Left colon (tissue), 2 donors: ENCODE data around the gene FOXL3. TPM values are rescaled to one million over a fixed set of nuclear protein-coding genes. Genes with fewer than 3 reads are reported as not detected.
"Not testable (repeated sequence)": the region's sequence is repeated elsewhere in the genome, so short reads cannot be mapped to it uniquely, and the experiment has no call there.

Experiments used
- ATAC-seq: fragments of 200-7000 bp; cut with Tn5 transposase; one replicate; pipeline ENCODE4 v1.9.1; 2020; ENCODE audit warnings: mild to moderate bottlenecking, moderate library complexity
- DNase-seq, 2 donors: peaks; one replicate each; pipeline ENCODE4 v3.0.0-alpha.2; 2020
- intact Hi-C, 2 donors: fragments of 100-400 bp; cut with DNase I in 1 of 2; cut with micrococcal nuclease in 1 of 2; formaldehyde crosslinking; loops; one replicate each; pipeline versions ENCODE4 v1.11.2 to v1.14.0; 2022; cut with DNase I, micrococcal nuclease
- long read RNA-seq: library from polyadenylated mRNA; unstranded; transcript quantifications from one replicate; pipeline ENCODE4 v2.0.0, GENCODE V29; 2021
- total RNA-seq, 2 donors: library from RNA; stranded (reverse); fragmentation: NEBNext Ultra II Directional; extraction: Animal tissue kit (Norgen Biotek cat#: 25700); gene quantifications; one replicate each; pipeline ENCODE4 v1.2.1, GENCODE V29; 2021
- donor health status: DM: no; HTN: no; CAD: no.
- donor health status: DM: yes; HTN: yes; CAD: no.

The FOXL3 gene
- under 1 TPM in 1 of 2 donors, not detected in 1; 0.92 TPM for total RNA-seq
- long read RNA-seq = 0 reads

DNA sequence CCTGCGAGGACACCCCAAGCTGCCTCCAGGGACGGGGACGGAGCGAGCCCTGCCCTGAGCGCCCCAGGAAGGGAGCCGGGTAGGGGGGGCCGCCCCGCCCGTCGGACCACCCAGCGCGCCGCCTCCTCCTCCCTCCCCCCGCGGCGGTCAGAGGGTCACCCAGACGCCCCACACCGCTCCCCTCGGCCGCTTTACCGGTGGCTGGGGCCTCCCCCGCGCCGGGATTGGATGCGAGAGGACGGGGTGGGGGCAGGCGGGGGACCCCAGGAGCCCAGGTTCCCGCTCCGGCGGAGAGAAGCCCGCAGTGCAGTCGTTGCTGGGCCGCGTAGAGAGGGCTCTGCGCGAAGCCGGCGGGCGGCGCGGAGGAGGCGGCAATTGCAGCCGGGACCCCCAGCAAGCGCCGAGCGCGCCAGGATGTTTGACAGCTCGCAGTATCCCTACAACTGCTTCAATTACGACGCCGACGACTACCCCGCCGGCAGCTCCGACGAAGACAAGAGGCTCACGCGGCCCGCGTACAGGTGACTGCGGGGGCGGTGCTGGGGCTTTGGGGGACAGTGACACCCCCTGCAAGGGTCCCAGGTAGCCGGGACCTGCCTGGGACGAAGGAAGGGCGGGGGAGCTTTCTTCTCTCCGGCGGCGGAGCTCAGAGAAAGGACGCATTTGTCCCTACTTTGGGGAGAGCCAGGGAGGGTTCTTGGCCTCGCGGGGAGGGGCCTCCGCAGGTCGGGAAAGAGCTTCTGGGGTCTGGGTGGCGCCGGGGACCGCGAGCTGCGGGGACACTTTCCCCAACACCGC is at the start of gene FOXL3:
FOXL3 (plus strand) TSS at position 415 of the 798 bp plus-strand sequence; CDS start at position 415, 0 bp downstream.
- intact Hi-C loops = no loop called here
- ATAC-seq (no peak), DNase-seq (peak in 1 of 2 donors; percentile 21)

GRCh38 chr7:240887-241421 is 49.0 kb upstream of the FOXL3 start:
- ATAC-seq (peak; percentile 14), DNase-seq (no peak)
- intact Hi-C loops = no loop called here

DNA sequence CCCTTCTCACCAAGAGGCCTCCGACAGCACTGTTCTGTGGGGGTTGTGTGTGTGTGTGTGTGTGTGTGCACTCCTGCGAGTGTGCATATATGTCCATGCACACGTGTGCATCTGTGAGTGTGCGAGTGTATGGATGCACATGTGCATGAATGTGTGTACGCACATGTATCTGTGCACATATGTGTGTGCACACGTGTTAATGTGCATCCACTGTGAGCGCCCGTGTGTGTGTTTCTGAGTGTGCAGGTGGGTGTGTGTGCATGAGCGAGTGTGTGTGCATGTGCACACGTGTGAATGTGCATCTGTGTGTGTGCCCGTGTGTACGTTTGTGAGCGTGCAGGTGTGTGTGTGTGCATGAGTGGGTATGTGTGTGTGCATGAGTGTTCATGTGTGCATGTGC is 48.5 kb upstream of the FOXL3 start:
- intact Hi-C loops = no loop called here
- ATAC-seq (no peak), DNase-seq (no peak)

GRCh38 chr7:242826-243579 is 47.0 kb upstream of the FOXL3 start:
- DNase-seq, intact Hi-C loops, ATAC-seq: not testable (repeated sequence)

- ATAC-seq, intact Hi-C loops, DNase-seq: not testable (repeated sequence)
Measured at GRCh38 chr7:243580-243978, 46.4 kb upstream of the FOXL3 start.

GRCh38 chr7:244974-245373 is 45.0 kb upstream of the FOXL3 start:
- DNase-seq (no peak), ATAC-seq (no peak)
- intact Hi-C loops = no loop called here

DNA sequence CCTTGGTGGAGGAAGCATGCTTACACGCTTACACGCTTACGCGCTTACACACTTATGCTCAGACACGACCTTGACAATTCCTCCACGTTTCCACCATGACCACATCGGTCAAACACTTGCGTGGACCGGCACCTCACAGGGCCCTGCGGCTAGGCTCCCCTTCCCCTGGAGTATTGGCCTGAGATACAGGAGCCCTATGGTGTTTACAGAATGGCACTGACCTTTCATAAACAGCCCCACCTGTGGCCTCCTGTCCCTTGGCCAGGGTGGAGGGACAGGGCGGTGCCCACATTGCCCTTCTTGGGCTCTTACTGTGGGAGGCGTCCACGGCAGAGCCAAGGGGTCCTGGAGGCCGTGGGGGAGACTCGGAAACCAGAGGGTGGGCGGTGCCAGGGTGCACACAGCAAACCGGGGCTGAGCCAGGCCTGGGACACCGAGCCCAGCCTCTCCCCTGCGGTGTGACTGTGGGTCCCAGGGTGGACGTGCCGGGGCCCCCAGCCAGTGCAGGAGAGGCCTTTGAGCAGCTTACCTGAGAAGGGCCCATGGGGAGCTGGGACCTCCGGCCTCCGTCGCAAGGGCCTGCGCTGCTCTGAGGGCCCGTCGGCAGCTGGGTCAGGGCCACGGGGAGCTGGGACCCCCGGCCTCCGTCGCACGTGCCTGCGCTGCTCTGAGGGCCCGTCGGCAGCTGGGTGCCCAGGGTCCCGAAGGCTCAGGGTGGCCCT is 44.2 kb upstream of the FOXL3 start:
- DNase-seq = no peak
- ATAC-seq = peak; percentile 43
- intact Hi-C loops = no loop called here

DNA sequence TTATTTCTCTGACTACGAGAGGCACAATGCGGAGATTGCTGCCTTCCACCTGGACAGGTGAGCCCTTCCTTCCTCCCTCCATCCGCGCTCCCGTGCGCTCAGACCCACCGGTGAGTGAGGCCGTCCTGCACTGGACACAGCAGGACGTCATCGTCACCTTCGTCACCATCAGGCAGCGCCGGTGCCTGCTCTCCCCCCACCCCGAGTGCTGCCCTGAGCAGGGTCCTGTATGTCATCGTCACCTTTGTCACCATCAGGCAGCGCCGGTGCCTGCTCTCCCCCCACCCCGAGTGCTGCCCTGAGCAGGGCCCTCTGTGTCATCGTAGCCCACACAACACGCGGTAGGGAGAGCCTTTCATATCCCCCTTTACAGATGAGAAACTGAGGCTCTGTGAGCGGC is 43.5 kb upstream of the FOXL3 start:
- intact Hi-C loops = no loop called here
- ATAC-seq = no peak

GRCh38 chr7:247181-247580 is 42.8 kb upstream of the FOXL3 start:
- DNase-seq (no peak), ATAC-seq (peak; percentile 32)
- intact Hi-C loops = no loop called here

More for the DNA sequence above, 43.5 kb upstream of the FOXL3 start:
- DNase-seq = no peak

GRCh38 chr7:247636-248035 is 42.3 kb upstream of the FOXL3 start:
- intact Hi-C loops = no loop called here
- DNase-seq = no peak
- ATAC-seq = no peak

GRCh38 chr7:248732-249435 is 41.1 kb upstream of the FOXL3 start:
- intact Hi-C loops = no loop called here
- DNase-seq = no peak
- ATAC-seq = no peak

- no peak for ATAC-seq
- intact Hi-C loops = no loop called here
- no peak for DNase-seq
Measured at GRCh38 chr7:249989-250388, 40.0 kb upstream of the FOXL3 start.

DNA sequence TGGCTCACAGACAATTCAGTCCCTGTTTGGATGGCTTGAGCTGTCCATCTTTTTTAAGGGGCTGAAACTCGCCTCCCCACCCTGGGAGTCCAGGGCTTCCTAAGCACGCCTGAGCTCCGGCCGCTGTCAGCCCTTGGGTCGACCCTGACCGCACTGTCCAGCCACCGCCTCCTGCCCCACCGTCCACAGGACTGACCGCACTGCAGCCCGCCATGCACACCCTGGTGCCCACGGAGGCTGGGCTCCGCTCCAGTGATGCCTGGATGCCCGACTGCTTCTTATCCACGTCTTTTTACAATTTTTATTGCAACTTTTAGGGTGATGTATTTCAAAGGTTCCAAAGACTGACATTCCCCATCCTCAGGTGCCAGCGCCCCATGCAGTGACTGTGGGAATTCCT is 39.4 kb upstream of the FOXL3 start:
- DNase-seq (no peak), ATAC-seq (no peak)
- intact Hi-C loops = no loop called here

- intact Hi-C loops = no loop called here
- DNase-seq (no peak), ATAC-seq (no peak)
Measured at GRCh38 chr7:251005-251404, 39.0 kb upstream of the FOXL3 start.

- DNase-seq (no peak), ATAC-seq (no peak)
- intact Hi-C loops = no loop called here
Measured at GRCh38 chr7:251446-252175, 38.4 kb upstream of the FOXL3 start.

- DNase-seq (no peak), ATAC-seq (no peak)
- intact Hi-C loops = no loop called here
Measured at GRCh38 chr7:252216-252965, 37.6 kb upstream of the FOXL3 start.

- ATAC-seq = no peak
- no peak for DNase-seq
- intact Hi-C loops = no loop called here
Measured at GRCh38 chr7:252981-253380, 37.0 kb upstream of the FOXL3 start.
